GM12878 (cell line): ENCODE measurements around the gene ITPR2.

ENCODE experiments used
- CBFB ChIP-seq: IDR thresholded peaks from 2 replicates; pipeline ENCODE4 v1.6.1; 2016; ENCODE audit warnings: antibody characterized with exemption, low read depth
- CHD4 ChIP-seq: fragments of 200-600 bp; sonication (generic); IDR thresholded peaks from 2 replicates; pipeline ENCODE4 v1.6.1; 2016; ENCODE audit warnings: mild to moderate bottlenecking
- FOXM1 ChIP-seq: IDR thresholded peaks from 2 replicates; pipeline ENCODE4 v1.6.1; 2012; ENCODE audit warnings: low read depth, mild to moderate bottlenecking, inconsistent platforms, low read length, moderate library complexity
- SIN3A ChIP-seq: IDR thresholded peaks from 2 replicates; pipeline ENCODE4 v1.6.1; 2012; ENCODE audit warnings: low read depth, low read length, improper control_type of control experiment
- SUZ12 ChIP-seq: fragments of 200-600 bp; sonication (generic); IDR thresholded peaks from one replicate; pipeline ENCODE4 v1.6.1; 2018; ENCODE audit warnings: antibody characterized with exemption, mild to moderate bottlenecking; ENCODE audit not compliant: unreplicated experiment
- YBX1 ChIP-seq: fragments of 450-650 bp; IDR thresholded peaks from 2 replicates; pipeline ENCODE4 v1.6.1; 2016; ENCODE audit warnings: antibody characterized with exemption

GRCh38 chr12:26818636-26819035 lies 14.4 kb downstream of the ITPR2 start:
- no peak for TF ChIP-seq SUZ12
- no peak for TF ChIP-seq CBFB
- no peak for TF ChIP-seq FOXM1
- no peak for TF ChIP-seq YBX1
- TF ChIP-seq SIN3A: no peak
- TF ChIP-seq CHD4: no peak
